HG02943 (cell line): ENCODE measurements around the gene HYLS1.

Experiments used
- ATAC-seq: cut with Tn5 transposase; IDR thresholded peaks from one replicate; pipeline ENCODE4 v1.9.1; 2021; ENCODE audit warnings: mild to moderate bottlenecking, low read depth, moderate library complexity; ENCODE audit not compliant: unreplicated experiment

Gene HYLS1

GRCh38 chr11:125931668-125932067 lies 44.2 kb downstream of the HYLS1 start:
- ATAC-seq: no peak

GRCh38 chr11:125932301-125932700 lies 44.8 kb downstream of the HYLS1 start:
- no peak for ATAC-seq

GRCh38 chr11:125933030-125933813 lies 45.8 kb downstream of the HYLS1 start:
- ATAC-seq: no peak

GRCh38 chr11:125934473-125934872 lies 47.0 kb downstream of the HYLS1 start:
- ATAC-seq: no peak

- ATAC-seq: no peak
These were observed 47.6 kb downstream of the HYLS1 start for GRCh38 chr11:125935056-125935455.

- no peak for ATAC-seq
These were observed 48.2 kb downstream of the HYLS1 start for GRCh38 chr11:125935618-125936199.

- no peak for ATAC-seq
These were observed 51.0 kb downstream of the HYLS1 start for GRCh38 chr11:125938418-125938817.

GRCh38 chr11:125939081-125939521 lies 51.6 kb downstream of the HYLS1 start:
- ATAC-seq: no peak

- no peak for ATAC-seq
These were observed 52.7 kb downstream of the HYLS1 start for GRCh38 chr11:125940145-125940544.

GRCh38 chr11:125941267-125941618 lies 53.8 kb downstream of the HYLS1 start:
- no peak for ATAC-seq

GRCh38 chr11:125941619-125942611 lies 54.4 kb downstream of the HYLS1 start:
- ATAC-seq: no peak

GRCh38 chr11:125942771-125943428 lies 55.4 kb downstream of the HYLS1 start:
- ATAC-seq: no peak

GRCh38 chr11:125943661-125944349 lies 56.3 kb downstream of the HYLS1 start:
- ATAC-seq: no peak

- no peak for ATAC-seq
These were observed 57.0 kb downstream of the HYLS1 start for GRCh38 chr11:125944350-125945010.

- no peak for ATAC-seq
These were observed 57.7 kb downstream of the HYLS1 start for GRCh38 chr11:125945011-125945796.

GRCh38 chr11:125945797-125946520 lies 58.5 kb downstream of the HYLS1 start, which contains the start of gene VSIG10L2:
VSIG10L2 (plus strand) TSS chr11:125946044; CDS start chr11:125946056, 12 bp downstream.
- no peak for ATAC-seq

- ATAC-seq: no peak
These were observed 59.4 kb downstream of the HYLS1 start for GRCh38 chr11:125946712-125947418.
